Endothelial cell of umbilical vein (primary cell): ENCODE results near the gene PPFIA1. TPM values are rescaled to one million over a fixed set of nuclear protein-coding genes. Genes with fewer than 3 reads are reported as not detected.

ENCODE experiments used
- BruUV-seq: library from RNA; stranded (reverse); fragments of 400-500 nt; replicated peaks from 2 replicates; lab custom pipeline; 2021; lab: Mats Ljungman, UMichigan
- CTCF ChIA-PET: fragments of 300-600, 350-600 bp; sonication (Branson Sonifier 250); formaldehyde crosslinking; loops from one replicate; lab custom pipeline; 2021; ENCODE audit warnings: antibody characterized with exemption, inconsistent platforms; lab: Charles Lee
- POLR2A ChIA-PET: fragments of 300-600, 350-600 bp; sonication (Branson Sonifier 250); formaldehyde crosslinking; loops from one replicate; lab custom pipeline; 2021; ENCODE audit warnings: antibody characterized with exemption, inconsistent platforms; lab: Charles Lee
- DNase-seq: peaks from one replicate; pipeline ENCODE4 v3.0.0-alpha.2; 2011; ENCODE audit warnings: low read depth, low spot score
- FAIRE-seq: peaks from 2 replicates; lab custom pipeline; 2011; peaks lifted over from hg19 to GRCh38; lab: Jason Lieb, UNC
- H2AFZ ChIP-seq: 2 replicates; pipeline ENCODE4 v1.6.0; 2012; ENCODE audit warnings: low read depth, low read length, control low read depth, inconsistent platforms
- H3K27ac ChIP-seq: 2 replicates; pipeline ENCODE4 v1.5.1; 2011; ENCODE audit warnings: low read depth, mild to moderate bottlenecking, control low read depth, low read length, moderate library complexity; ENCODE audit not compliant: insufficient read depth
- H3K27me3 ChIP-seq, 2 experiments: 2 replicates each; pipeline versions ENCODE4 v1.6.0 to v1.6.1; 2011; ENCODE audit warnings: low read length in 2 of 2, mixed read lengths in 1 of 2; ENCODE audit not compliant: control insufficient read depth in 2 of 2, insufficient read depth in 2 of 2
- H3K36me3 ChIP-seq, 2 experiments: 2 replicates in 1 of 2; 3 replicates in 1 of 2; pipeline ENCODE4 v1.5.1; 2011; ENCODE audit warnings: low read length in 2 of 2, mild to moderate bottlenecking in 1 of 2, moderate library complexity in 1 of 2; ENCODE audit not compliant: control insufficient read depth in 2 of 2, insufficient read depth in 2 of 2; ENCODE audit errors: extremely low read depth in 1 of 2
- H3K4me1 ChIP-seq: 3 replicates; pipeline ENCODE4 v1.5.1; 2011; ENCODE audit warnings: mild to moderate bottlenecking, low read length; ENCODE audit not compliant: control insufficient read depth, insufficient read depth; ENCODE audit errors: extremely low read depth
- H3K4me2 ChIP-seq: 2 replicates; pipeline ENCODE4 v1.6.1; 2011; ENCODE audit warnings: low read length, control low read depth, mixed read lengths; ENCODE audit not compliant: insufficient read depth
- H3K4me3 ChIP-seq, 3 experiments: fragments of 200-600 bp in 1 of 3; sonication (generic), shearing (Covaris generic) in 1 of 3; replicated peaks in 1 of 3; 2 replicates each; pipeline ENCODE4 v1.5.1; 2011 to 2016; ENCODE audit warnings: control low read depth in 3 of 3, low read length in 3 of 3, mild to moderate bottlenecking in 2 of 3, inconsistent platforms in 1 of 3, low read depth in 1 of 3, moderate library complexity in 1 of 3; ENCODE audit not compliant: insufficient read depth in 1 of 3
- H3K79me2 ChIP-seq: 2 replicates; pipeline ENCODE4 v1.6.0; 2012; ENCODE audit warnings: low read length, inconsistent platforms; ENCODE audit not compliant: control insufficient read depth, insufficient read depth
- H3K9ac ChIP-seq: replicated peaks from 2 replicates; pipeline ENCODE3; 2011; ENCODE audit warnings: low read length, control low read depth; ENCODE audit not compliant: insufficient read depth; ENCODE audit errors: extremely low read depth
- H3K9me1 ChIP-seq: replicated peaks from 3 replicates; pipeline ENCODE4 v1.6.0; 2011; ENCODE audit warnings: mild to moderate bottlenecking, low read length; ENCODE audit not compliant: control insufficient read depth, insufficient read depth; ENCODE audit errors: extremely low read depth
- H3K9me3 ChIP-seq: replicated peaks from 2 replicates; pipeline ENCODE4 v1.5.1; 2012; ENCODE audit warnings: low read length, inconsistent platforms; ENCODE audit not compliant: control insufficient read depth, insufficient read depth
- H4K20me1 ChIP-seq: replicated peaks from 2 replicates; pipeline ENCODE3; 2011; ENCODE audit warnings: mild to moderate bottlenecking, low read length; ENCODE audit not compliant: control insufficient read depth, insufficient read depth; ENCODE audit errors: extremely low read depth
- CTCF ChIP-seq, 2 donors: IDR thresholded peaks; 1 replicate in 1 of 2; 2 replicates in 1 of 2; pipeline ENCODE4 v1.5.1; 2011; ENCODE audit warnings: low read length in 2 of 2, mild to moderate bottlenecking in 2 of 2, moderate library complexity in 2 of 2, control low read depth in 1 of 2, inconsistent platforms in 1 of 2, low read depth in 1 of 2; ENCODE audit not compliant: insufficient read depth in 1 of 2; ENCODE audit errors: extremely low read depth in 1 of 2
- EZH2 ChIP-seq: IDR thresholded peaks from 2 replicates; pipeline ENCODE4 v1.6.1; 2012; ENCODE audit warnings: borderline replicate concordance, low read depth, mild to moderate bottlenecking, moderate library complexity, low read length, inconsistent platforms; ENCODE audit not compliant: severe bottlenecking
- FOS ChIP-seq: IDR thresholded peaks from 2 replicates; pipeline ENCODE4 v1.6.1; 2011; ENCODE audit warnings: mild to moderate bottlenecking, low read length, moderate library complexity, borderline replicate concordance; ENCODE audit not compliant: insufficient read depth
- GATA2 ChIP-seq: IDR thresholded peaks from 2 replicates; pipeline ENCODE4 v1.7.0; 2011; ENCODE audit warnings: low read depth, mild to moderate bottlenecking, moderate library complexity, mixed read lengths, low read length; ENCODE audit not compliant: insufficient read length, insufficient read depth
- JUN ChIP-seq: IDR thresholded peaks from 2 replicates; pipeline ENCODE4 v1.6.1; 2011; ENCODE audit warnings: borderline replicate concordance, low read depth; ENCODE audit not compliant: insufficient read length, insufficient read depth
- MAX ChIP-seq: IDR thresholded peaks from 2 replicates; pipeline ENCODE4 v1.6.1; 2011; ENCODE audit not compliant: insufficient read depth, insufficient read length
- MYC ChIP-seq: IDR thresholded peaks from one replicate; pipeline ENCODE4 v1.6.1; 2011; ENCODE audit warnings: mild to moderate bottlenecking, low read depth, low read length
- POLR2A ChIP-seq: IDR thresholded peaks from 2 replicates; pipeline ENCODE4 v1.6.1; 2012; ENCODE audit warnings: low read depth, mild to moderate bottlenecking, control low read depth, low read length
- POLR2AphosphoS5 ChIP-seq: IDR thresholded peaks from 2 replicates; pipeline ENCODE4 v1.6.1; 2012; ENCODE audit warnings: low read depth, mild to moderate bottlenecking, control low read depth, low read length, moderate library complexity; ENCODE audit not compliant: insufficient read depth
- dilution Hi-C: fragments of 300-500 bp; cut with MboI; formaldehyde crosslinking; loops from one replicate; pipeline ENCODE4 v1.15.0; 2019; ENCODE audit warnings: low sequenced_read_pairs; ENCODE audit not compliant: extremely low pct_ligation_motif_present
- intact Hi-C: fragments of 100-400 bp; cut with micrococcal nuclease; formaldehyde crosslinking; loops from one replicate; pipeline ENCODE4 v1.10.0; 2022
- polyA plus RNA-seq, 4 experiments: library from polyadenylated mRNA; depleted of rRNA in 3 of 4; stranded (reverse) in 3 of 4; unstranded in 1 of 4; fragments of >200 nt; gene quantifications; 2 replicates each; pipeline versions ENCODE4 v1.2.1 to v1.2.3, GENCODE V29; 2011 to 2012; ENCODE audit warnings: missing spikeins in 1 of 4
- total RNA-seq: library from RNA; stranded (reverse); gene quantifications from 2 replicates; pipeline ENCODE4 v1.2.3, GENCODE V29; 2021

PPFIA1 gene
- total and polyA plus RNA-seq, 2 donors (not counting 3 experiments of a cell fraction or from before 2014, with no cell fraction given), result 44.3 to 60.9 TPM

GRCh38 chr11:70421123-70421522 lies 150.6 kb downstream of the PPFIA1 start:
- no peak for DNase-seq
- CTCF ChIA-PET, result no interaction called here
- H3K9ac ChIP-seq, result no peak overlapping the region
- no peak for FAIRE-seq
- no peak for TF ChIP-seq JUN
- TF ChIP-seq GATA2, result no peak
- TF ChIP-seq POLR2AphosphoS5, result no peak
- no peak for TF ChIP-seq EZH2
- TF ChIP-seq POLR2A, result no peak
- TF ChIP-seq FOS, result no peak
- TF ChIP-seq MAX, result no peak
- no peak for TF ChIP-seq MYC
- TF ChIP-seq CTCF (IDR thresholded peaks at IDR 0.05; ENCODE audit: extremely low read depth in 1 of 2, insufficient read depth in 1 of 2, low read depth in 1 of 2, low read length in 2 of 2), result no peak
- BruUV-seq, result no TSS peak
- no peak overlapping the region for H2AFZ ChIP-seq
- H3K27me3 ChIP-seq, result no peaks in the 10 kb centered on the region
- H3K79me2 ChIP-seq, result peaks cover 11% of the 10 kb centered on the region
- no peak overlapping the region for H3K4me3 ChIP-seq
- H3K4me1 ChIP-seq, result peaks cover 10% of the 10 kb centered on the region
- peaks cover 3% of the 10 kb centered on the region for H4K20me1 ChIP-seq
- peaks cover 39 to 69% of the 10 kb centered on the region in 2 experiments for H3K36me3 ChIP-seq
- no peak overlapping the region for H3K4me2 ChIP-seq
- H3K27ac ChIP-seq, result no peak overlapping the region
- H3K9me3 ChIP-seq, result no peaks in the 10 kb centered on the region
- no peaks in the 10 kb centered on the region for H3K9me1 ChIP-seq
- intact Hi-C loops (no loop called here), dilution Hi-C loops (no loop called here)
- POLR2A ChIA-PET, result no interaction called here
